ENCODE results near the gene LAMA1.

LAMA1 gene

DNA sequence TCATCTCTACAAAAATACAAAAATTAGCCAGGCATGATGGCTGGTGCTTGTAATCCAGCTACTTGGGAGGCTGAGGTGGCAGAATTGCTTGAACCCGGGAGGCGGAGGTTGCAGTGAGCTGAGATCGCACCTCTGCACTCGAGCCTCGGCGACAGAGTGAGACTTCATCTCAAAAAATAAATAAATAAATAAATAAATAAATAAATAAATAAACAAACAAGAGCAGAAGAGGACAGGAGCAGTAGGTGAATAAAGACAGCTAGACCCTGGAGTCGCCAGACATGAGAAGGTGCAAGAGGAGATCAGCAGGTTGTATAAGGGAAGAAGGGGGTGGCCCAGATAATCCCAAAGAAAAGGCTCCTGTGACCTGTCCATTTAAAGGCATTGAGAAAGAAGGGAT, 12.3 kb downstream of the LAMA1 start:
- DNase-seq (ENCODE audit: low read depth) = no peak

DNA sequence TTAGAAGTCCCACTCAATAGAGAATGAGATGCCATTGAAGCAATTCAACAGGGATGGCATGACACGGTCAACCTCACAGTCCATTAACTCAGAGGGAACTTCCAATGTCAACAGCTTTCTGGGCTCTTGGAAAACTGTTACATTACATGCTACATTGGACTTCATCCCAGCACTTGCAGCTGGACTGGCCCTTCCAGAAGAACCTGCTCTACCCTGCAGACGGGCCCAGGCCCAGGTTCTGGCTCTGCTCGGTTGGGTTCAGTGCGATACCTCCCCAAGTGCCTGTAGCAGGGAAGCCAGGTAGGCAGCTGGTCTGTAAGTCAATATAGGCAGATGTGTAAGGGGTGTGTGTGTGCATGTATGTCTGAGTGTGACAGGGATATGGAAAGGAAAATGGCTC, 12.9 kb downstream of the LAMA1 start:
- no peak for DNase-seq (ENCODE audit: low read depth)

DNA sequence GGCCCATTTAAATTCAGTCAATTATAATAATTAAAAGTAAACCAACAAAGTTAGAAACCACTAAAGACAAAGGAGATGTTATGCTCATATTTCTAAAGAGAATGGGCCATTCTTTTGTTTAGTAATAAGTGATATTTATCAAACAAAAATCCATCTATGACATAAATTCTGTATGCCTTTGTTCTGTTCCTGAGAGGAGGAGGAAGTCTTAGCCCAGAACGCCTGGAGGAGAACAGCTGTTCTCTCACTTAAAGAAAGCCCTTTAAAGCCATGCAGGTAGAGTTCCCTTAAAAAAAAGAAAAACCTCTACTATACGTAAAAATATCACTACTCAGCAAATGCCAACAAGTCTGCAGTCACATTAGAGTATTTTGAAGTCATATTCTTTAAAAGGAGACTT, 15.5 kb downstream of the LAMA1 start:
- DNase-seq (ENCODE audit: low read depth) = no peak

DNA sequence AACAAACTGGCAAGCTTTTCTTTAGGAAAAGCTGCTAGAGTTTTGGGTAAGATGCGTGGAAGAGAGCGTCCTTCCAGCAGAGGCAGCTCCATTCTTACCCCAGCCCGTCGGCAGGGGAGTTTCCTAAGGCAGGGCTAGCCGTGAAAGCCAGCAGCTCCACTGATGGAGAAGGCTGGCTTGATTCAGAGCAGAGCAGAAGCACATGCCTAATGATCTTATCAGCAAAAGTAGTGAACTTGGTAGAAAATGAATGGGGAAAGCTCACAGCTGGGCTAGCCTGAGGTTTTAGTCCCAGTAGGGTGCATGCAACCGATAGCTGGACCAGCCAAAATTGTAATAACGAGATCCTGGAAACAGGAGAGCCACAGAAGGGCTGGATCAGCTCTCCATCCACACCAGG, 20.8 kb downstream of the LAMA1 start:
- DNase-seq (ENCODE audit: low read depth) = no peak

DNA sequence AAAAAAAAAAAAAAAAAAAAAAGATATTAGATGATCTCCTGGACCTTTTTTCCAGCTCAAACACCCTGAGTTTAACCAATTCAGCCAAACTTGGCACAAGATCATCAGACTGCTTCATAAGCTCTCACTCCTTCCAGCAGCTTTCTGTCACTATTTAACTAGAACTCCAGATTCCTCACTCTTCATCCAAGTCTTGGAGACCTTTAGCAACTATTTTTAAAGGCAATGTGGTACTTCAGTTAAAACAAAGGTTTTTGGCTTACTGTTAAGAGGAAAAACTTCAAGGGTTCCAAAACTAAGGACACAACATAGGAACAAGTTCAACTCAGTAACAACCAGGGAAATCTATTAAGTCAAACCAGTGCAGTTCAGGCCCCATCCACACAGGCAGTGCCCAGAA, 23.2 kb downstream of the LAMA1 start:
- DNase-seq (ENCODE audit: low read depth) = no peak

DNA sequence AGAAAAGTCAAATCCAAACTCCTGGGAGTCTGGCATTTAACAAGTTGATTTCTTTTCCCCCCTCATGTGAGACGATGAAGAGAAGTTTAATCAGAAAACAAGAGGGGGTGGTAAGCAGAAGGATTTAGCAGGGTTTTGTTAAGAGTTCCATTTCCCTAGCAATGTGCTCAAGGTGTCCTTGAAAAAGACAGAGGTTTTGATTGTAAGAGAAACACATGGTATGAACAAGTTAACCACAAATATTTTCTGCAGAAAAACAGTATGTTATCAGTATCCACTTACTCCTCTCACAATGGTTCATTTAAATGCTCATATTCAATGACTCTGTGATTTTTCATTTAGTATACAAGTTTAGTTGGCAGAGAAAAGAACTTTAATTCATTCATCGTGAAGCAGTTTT, 26.8 kb downstream of the LAMA1 start:
- no peak for DNase-seq (ENCODE audit: low read depth)

DNA sequence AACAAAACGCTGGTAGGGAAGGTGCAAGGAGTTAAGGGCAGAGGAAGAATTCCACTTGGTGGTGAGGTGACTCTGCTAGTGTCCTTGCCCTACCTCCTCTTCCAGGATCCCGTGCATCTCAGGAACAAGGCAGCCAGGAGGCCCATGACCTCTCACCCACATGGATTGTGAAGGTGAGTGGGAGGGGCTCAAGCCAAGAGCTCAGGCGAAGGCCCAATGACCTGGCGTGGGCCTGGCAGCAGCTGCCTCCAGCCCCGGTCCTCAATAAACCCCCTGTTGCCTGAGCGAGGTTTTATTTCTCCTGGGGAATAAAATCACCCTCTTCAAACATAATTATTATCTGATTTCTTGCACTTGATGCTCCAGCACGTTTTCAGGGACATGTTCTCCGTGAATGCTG, 28.2 kb downstream of the LAMA1 start:
- no peak for DNase-seq (ENCODE audit: low read depth)

DNA sequence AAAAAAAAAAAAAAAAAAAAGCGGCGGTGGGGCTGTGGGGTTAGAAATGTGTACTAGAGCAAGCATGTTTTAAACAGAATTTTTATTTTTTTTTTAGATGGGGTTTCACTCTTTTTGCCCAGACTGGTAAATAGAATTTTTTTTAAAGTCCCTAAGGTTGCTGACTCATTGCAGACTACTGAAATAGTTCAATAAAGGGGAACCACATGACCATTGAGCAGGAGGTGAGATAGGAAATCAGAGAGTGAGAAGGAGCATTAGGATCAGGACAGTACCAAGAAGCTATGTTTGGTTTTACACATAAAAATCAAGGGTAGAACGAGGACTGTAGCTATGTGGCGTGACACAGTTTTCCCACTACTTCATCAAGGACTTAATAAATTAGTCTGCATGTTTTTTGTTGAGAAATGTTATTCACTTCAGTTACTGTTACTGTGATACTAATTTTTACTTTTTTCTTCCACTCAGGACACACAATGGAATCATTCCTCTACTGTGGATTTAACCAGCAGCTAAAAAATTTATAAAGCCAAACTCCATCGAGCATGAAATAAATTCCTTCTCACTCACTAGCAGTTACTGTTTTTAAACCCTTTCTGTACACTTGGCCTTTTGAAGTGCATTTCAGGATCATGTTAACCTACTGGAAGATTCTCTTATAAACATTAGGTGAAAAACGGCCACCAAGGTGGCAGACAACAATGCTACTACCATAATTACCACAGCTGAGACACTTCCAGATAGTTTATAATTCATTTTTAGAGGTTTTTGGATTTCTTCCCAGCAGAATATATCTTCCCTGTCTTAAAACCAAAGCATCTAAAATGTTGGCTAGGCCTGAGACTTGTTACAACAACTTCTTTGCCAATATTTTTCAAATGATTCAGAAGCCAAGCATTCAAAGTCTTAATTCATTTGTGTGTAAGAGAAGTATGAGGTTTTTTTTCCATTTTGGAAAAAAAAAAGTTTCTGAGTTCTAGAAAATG, 33.2 kb downstream of the LAMA1 start:
- peak; percentile 15 for DNase-seq (ENCODE audit: low read depth)

DNA sequence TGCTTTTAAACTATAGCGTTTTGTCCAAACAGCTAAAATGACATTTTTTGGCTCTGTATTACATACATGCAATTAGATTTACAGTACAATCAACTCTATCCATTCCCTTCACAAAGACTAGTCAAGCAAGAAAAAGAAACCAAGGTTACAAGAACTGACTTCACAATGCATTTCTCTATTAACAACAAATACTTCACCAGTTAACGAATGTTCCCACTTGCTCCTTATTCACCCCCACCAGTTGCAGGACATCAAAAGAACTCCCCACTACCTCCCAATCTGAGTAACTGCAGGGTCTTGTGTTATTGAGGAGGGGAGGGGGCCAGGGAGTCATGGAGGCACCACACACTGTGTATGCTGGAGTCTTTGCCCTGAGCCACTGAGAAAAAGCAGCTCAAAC, 34.9 kb downstream of the LAMA1 start:
- no peak for DNase-seq (ENCODE audit: low read depth)

DNA sequence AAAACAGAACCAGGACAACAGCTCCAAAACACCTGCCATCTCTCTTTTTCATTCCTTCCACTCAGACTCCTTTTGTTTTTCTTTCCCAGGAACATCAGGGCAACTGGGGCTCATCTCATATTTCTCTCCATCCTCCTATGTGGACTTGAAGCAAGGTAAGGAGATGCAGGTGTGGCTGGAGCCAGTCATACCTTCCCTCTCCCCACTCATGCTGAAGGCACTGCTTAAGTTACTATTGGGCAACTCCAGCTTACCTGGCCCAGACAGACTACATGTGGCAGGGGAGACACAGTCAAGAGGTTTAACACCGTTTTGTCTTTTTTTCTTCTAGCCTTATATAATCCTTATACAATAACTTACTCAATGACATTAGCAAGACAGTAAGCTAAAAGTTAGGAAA, 38.4 kb downstream of the LAMA1 start:
- no peak for DNase-seq (ENCODE audit: low read depth)

DNA sequence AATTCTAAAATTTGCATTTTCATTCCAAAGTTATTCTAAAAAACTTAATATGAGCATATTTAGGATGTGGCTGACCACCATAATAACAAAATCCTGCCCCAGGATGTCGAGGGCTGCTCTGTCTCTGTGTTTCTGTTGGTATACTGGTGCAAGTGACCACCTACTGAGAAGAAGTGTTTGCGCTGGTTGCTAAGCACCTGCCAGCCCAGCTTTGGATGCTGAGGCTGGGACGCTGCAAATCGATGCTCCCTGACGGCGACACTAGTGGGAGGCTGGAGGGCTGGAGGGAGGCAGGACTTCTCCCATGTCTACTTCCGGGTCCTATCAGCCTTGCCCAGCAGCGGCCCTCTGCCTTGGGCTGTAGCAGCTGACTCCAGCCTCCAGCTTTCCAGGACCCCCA, 45.0 kb downstream of the LAMA1 start:
- DNase-seq (ENCODE audit: low read depth) = no peak

DNA sequence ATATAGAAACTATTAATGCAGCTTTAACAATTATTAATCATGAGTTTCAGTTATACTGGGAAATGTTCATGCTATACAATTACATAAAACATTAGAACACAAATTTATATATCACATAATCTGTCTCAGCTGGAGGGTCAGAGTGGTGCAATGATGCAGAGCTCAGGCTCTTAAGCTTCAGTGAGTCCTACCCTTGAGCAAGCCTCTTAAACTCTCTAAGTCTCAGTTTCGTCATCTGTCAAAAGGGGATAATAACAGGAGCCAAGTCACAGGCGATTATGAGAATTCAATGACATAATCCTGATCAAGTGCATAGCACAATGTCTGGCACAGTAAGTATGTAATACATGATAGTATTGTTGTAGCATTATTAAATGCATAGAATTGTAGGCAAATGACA, 46.0 kb downstream of the LAMA1 start:
- DNase-seq (ENCODE audit: low read depth) = no peak

DNA sequence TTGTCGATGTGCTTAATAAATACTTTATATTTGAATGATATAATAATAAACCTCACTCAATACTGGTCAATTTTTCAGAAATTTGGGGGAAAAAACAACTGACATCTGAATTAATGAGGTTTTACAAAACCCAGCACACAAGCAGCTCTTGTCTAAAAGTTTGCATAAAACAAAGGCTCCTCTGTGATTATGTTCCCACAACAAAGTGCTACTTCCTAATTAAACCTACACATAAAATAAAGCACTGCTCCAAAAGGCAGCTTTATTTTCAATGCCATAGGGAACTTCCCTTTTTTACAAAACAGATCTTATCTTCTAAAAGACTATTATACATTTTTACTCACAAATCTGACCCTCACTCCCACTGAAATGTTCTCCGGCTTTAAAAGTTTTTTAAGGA, 47.1 kb downstream of the LAMA1 start:
- DNase-seq (ENCODE audit: low read depth) = no peak

DNA sequence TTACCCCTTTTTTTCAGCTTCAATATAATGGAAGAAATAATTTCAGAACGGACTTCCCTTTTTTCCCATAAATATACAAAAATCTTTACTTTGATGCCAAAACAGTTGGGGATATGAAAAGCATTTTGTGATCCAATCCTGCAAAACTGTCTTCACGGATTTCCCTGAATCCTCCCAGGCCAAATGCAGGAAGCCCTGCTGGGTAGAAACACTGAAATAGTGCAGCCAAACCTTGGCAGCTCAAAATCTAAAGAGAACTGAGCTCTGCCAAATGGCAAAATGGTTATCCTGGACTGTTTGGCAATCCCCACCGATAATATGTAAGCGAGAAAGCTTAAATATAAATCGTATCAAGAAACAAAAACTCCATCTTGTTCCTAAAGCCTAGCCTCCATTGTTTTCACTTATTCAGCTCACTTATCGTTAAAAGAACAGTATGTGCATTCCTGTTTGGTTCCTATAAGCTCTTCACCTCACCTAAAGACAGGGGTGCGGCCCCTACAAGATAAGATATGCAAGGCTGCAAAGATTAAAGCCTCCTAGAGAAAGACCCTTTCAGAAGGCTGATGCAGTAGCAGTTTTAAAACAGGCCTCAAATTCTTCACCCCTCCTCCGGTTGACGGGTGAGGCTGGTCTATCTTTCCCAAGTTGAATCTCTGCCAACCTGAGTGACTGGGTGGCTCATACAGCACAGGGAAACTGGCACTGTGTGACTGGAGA, 48.6 kb downstream of the LAMA1 start:
- no peak for DNase-seq (ENCODE audit: low read depth)

DNA sequence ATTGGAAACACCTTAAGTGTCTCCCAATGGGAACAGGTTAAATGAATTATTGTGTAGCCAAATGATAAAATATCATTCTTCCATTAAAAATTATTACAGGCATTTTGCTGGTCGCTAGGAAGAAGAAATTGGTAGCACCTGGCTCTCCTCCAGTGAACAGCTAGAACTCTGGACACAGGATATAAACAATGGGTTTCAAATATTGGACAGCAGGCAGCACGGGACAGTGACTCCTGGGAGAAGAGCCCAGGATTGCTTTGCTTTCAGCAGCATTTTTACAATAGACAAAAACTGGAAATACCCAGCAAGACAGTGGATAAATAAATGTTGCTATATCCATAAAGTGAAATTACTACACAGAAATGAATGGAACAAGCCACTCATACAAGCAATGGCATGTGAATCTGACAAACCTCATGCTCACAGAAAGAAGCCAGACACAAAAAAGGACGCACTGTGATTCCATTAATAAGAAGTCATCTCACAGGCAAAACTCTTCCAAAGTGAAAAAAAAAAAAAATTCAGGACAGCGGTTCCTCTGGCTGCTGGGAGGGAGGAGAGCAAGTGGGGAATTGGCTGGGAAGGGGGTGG, 50.5 kb downstream of the LAMA1 start:
- DNase-seq (ENCODE audit: low read depth) = no peak

DNA sequence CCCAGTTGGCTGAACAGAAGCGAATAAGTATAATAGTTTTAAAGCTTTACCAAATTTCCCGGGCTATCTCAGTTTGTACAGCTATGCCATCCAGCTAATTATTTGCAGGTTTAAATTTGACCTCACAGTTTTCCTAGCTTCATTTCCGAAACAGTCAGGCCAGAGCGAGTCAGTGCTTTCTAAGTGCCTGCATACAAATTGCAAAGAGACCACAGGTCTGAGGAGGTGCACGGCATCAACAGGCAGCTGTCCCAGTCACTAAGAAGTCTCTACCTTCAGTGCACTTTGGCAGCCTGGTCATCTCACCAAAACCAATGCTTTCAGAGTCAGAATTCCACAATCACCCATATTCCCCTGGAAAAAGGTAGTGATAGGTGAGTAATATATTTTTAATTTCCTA, 51.9 kb downstream of the LAMA1 start:
- DNase-seq (ENCODE audit: low read depth) = no peak

DNA sequence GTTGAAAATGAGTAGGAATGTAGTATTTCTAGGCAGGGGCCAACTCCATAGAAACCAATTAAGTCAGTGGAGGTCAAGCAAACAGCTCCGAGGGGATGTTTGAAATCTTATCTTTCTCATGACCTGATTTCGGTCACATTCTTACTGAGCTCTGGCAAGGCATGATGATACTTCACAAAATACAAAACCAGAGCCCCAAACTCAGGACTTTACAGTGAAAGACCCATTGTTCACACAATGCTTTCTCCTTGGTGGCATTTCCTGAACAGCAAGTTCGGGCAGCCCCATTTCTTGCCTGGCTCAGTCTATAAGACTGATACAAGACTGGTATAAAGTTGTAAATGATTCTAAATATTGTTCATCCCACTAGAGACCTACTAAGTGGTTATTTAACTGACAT, 53.3 kb downstream of the LAMA1 start:
- DNase-seq (ENCODE audit: low read depth) = no peak

DNA sequence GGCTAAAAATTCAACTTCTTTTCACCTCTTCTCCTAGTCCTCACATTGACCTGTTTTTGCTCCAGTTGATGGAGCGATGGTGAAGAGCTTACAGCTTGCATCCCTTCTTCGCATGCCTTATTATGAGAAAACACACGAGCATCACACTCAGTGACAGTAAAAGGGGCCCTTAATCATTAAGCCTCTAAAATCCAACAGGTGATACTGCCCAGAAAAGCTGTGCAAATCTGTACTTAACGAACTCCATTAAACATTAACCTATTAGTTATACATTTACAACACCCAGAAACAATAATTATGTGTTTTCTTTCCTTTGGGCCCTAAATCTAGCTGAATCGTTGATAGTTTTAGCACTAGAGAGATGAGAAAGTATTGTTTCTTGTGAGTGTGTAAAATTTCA, 54.8 kb downstream of the LAMA1 start:
- DNase-seq (ENCODE audit: low read depth) = no peak

DNA sequence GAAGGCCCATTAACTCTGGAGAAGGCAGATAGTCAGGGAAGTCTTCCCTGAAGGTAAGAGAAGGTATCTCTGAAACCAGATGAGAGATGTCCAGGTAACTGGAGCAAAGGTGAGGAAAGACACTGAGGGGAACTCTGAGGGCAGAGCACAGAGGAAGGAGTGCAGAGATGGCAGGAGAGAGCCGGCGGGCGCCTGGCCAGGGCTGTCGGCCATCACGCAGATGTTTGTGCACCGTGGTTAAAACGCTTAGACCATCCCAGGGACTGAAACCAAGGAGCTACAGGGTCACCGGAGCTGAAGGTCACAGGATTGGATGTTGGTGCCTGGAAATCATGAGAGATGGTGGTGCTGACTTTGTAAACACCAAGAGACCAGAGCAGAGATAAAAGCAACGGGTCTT, 55.4 kb downstream of the LAMA1 start:
- no peak for DNase-seq (ENCODE audit: low read depth)

DNA sequence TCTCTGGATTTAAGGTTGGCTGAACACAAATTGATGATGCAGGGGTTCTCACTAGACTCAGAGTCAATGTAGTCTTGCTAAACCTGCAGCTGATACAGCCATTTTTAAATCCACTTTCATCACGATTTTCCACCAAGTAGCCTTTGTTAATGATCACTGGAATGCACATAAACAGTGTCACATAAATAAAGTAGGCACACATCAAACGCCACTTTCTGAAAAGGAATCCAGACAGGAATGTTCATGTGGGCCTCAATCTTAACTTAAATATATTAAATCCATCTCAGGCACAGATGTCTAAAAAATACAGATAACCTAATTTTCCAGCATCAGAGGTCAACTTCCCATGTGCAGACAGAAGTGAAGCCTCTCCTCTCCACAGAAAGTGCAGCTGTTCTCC, 58.3 kb downstream of the LAMA1 start:
- DNase-seq (ENCODE audit: low read depth) = no peak

DNA sequence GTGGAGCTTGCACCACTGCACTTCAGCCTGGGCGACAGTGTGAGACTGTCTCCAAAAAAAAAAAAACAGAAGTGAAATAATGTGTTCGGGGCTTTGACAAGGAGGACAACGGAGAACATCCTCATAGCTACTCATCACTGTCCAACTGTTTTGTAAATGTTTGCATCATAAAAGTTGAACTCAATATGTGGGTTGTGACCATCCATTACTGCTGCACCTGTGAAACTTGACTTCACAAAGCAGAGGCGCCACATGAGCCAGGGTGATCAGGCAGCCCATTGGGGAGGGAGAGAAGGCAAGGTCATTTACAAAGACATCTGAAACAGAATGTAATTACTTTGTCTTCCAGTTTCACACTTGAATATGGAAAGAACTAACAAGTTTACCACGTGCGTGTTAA, 61.6 kb downstream of the LAMA1 start:
- no peak for DNase-seq (ENCODE audit: low read depth)

DNA sequence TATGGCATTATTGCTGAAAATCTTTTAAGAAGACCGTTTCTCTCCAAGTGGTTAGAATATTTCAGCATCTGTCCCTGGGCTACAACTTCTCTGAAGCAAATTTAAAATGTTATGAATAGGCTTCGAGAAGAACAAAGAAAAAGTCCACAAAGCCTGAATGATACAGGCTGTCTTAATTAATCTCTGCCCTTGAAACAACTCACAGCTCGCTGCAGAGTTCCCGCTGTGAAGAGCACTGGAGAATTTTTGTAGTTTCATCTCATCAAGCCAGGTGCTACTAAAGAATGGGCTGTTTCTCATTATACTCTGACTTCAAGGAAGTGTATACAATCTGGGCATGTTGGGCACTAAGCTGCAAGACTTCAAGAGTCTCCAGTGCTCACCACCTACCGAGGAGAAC, 67.6 kb downstream of the LAMA1 start:
- no peak for DNase-seq (ENCODE audit: low read depth)

DNA sequence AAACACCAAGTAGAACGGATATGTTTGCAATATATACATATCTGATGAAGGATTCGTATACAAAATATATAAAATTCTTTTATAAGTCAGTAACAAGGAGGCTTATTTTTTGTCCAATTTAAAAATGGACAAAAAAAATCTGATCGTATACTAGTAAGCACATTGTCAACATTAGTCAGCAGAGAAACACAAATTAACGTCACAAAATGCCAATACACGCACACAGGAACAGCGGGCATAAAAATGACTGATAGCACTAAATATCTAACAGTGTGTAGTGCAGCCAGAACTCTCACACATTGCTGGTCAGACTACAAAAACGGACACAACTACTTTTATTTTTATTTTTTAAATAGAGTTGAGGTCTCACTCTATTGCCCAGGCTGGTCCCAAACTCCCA, 69.5 kb downstream of the LAMA1 start:
- DNase-seq (ENCODE audit: low read depth) = no peak
